Neural progenitor cell (in vitro differentiated cells): Measurements from ENCODE around the gene MYBPH. TPM values are rescaled to one million over a fixed set of nuclear protein-coding genes. Genes with fewer than 3 reads are reported as not detected.

Source experiments
- DNase-seq: peaks from one replicate; pipeline ENCODE4 v3.0.0-alpha.2; 2016; ENCODE audit warnings: low spot score
- H2AFZ ChIP-seq: fragments of 200-600 bp; sonication (generic); replicated peaks from 2 replicates; pipeline ENCODE4 v1.6.1; 2016; ENCODE audit warnings: antibody characterized with exemption
- H3F3A ChIP-seq: fragments of 200-600 bp; sonication (generic); 2 replicates; pipeline ENCODE4 v1.6.1; 2016; ENCODE audit warnings: antibody characterized with exemption, low read depth
- H3K27ac ChIP-seq: fragments of 200-600 bp; sonication (generic); 2 replicates; pipeline ENCODE4 v1.5.1; 2016; ENCODE audit warnings: mild to moderate bottlenecking
- H3K27me3 ChIP-seq: fragments of 200-600 bp; sonication (generic); 2 replicates; pipeline ENCODE4 v1.6.1; 2016; ENCODE audit warnings: mild to moderate bottlenecking, moderate library complexity
- H3K36me3 ChIP-seq: fragments of 200-600 bp; sonication (generic); 2 replicates; pipeline ENCODE4 v1.5.1; 2016
- H3K4me1 ChIP-seq: fragments of 200-600 bp; sonication (generic); 2 replicates; pipeline ENCODE4 v1.6.1; 2016; ENCODE audit warnings: mixed run types
- H3K4me2 ChIP-seq: fragments of 200-600 bp; sonication (generic); 2 replicates; pipeline ENCODE4 v1.6.1; 2016
- H3K4me3 ChIP-seq: fragments of 200-600 bp; sonication (generic); 2 replicates; pipeline ENCODE4 v1.5.1; 2016
- H3K79me2 ChIP-seq: fragments of 200-600 bp; sonication (generic); 2 replicates; pipeline ENCODE4 v1.6.1; 2016; ENCODE audit warnings: low read depth
- H3K9ac ChIP-seq: fragments of 200-600 bp; sonication (generic); 2 replicates; pipeline ENCODE4 v1.6.1; 2016
- H3K9me3 ChIP-seq: fragments of 200-600 bp; sonication (generic); 2 replicates; pipeline ENCODE4 v1.5.1; 2016; ENCODE audit warnings: low read depth
- H4K20me1 ChIP-seq: fragments of 200-600 bp; sonication (generic); 2 replicates; pipeline ENCODE4 v1.6.1; 2016; ENCODE audit warnings: low read depth
- H3K27ac Mint-ChIP-seq: 3 replicates; pipeline ENCODE4 v1.8.0; 2021; ENCODE audit warnings: mixed read lengths
- H3K27me3 Mint-ChIP-seq: 2 replicates; pipeline ENCODE4 v1.8.0; 2022; ENCODE audit warnings: low read depth, mild to moderate bottlenecking, inconsistent platforms, moderate library complexity, mixed read lengths; ENCODE audit not compliant: insufficient read depth
- H3K36me3 Mint-ChIP-seq: 3 replicates; pipeline ENCODE4 v1.8.0; 2021; ENCODE audit warnings: mixed read lengths
- H3K4me1 Mint-ChIP-seq: 3 replicates; pipeline ENCODE4 v1.8.0; 2021; ENCODE audit warnings: mixed read lengths
- H3K4me3 Mint-ChIP-seq: 3 replicates; pipeline ENCODE4 v1.8.0; 2021; ENCODE audit warnings: mild to moderate bottlenecking, moderate library complexity, mixed read lengths
- H3K9me3 Mint-ChIP-seq: 3 replicates; pipeline ENCODE4 v1.8.0; 2020; ENCODE audit warnings: mixed read lengths
- EZH2 ChIP-seq: fragments of 200-600 bp; sonication (generic); IDR thresholded peaks from 2 replicates; pipeline ENCODE4 v1.6.1; 2017; ENCODE audit warnings: antibody characterized with exemption, mild to moderate bottlenecking, moderate library complexity
- EZH2phosphoT487 ChIP-seq: fragments of 200-600 bp; sonication (generic); IDR thresholded peaks from 2 replicates; pipeline ENCODE4 v1.6.1; 2017; ENCODE audit warnings: antibody characterized with exemption
- total RNA-seq: library from RNA; depleted of rRNA; stranded (reverse); fragments of >200 nt; gene quantifications from 2 replicates; pipeline ENCODE4 v1.2.3, GENCODE V29; 2015; ENCODE audit warnings: low replicate concordance
- TF ChIP-seq, protein P1 (sequence below): fragments of 200-600 bp; sonication (generic); IDR thresholded peaks from 2 replicates; pipeline ENCODE4 v1.5.1; 2017; ENCODE audit warnings: antibody characterized with exemption, mild to moderate bottlenecking

The MYBPH gene
- total RNA-seq, 1 donor from 2014 or later = not detected

DNA sequence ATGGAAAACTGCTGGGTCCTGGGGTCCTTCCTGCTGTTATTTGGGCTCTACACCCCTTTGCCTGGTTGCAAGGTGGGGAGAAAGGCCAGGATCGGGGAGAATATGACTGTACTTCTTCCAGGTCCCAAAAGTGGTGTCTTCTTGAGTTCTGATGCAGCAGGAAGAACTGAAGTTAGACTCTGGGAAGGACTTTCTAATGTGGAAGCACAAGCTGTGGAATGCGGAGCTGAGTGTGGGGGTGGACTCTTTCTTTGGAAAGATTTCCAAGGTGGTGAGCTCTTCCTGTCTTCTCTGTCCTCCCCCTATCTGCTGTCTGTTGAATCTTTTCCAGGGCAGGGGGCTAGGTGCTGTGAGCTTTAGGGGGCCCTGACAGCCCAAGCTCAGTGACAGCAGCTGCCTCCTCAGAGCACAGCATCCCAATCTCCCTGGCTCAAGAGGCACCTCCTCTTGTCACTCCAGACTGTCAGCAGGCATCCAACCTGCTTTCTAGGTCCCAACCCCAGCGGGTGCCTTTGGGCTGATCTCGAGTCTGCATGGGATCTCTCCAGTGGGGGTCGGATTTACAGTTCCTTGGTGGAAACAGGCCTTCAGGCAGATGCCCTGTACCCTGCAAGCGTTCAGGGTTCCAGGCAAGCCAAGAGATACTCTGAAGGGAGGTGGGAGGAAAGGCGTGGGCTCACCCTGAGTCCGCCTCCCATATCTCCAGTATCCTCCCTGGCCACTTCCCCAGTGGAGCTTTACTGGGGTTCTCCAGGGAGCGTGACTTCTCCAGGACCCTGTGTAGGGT lies 24.9 kb downstream of the MYBPH start:
- Histone ChIP-seq H2AFZ (no peak overlapping the region), H3F3A (peaks cover 29% of the 10 kb centered on the region), H3K4me2 (no peak overlapping the region), H3K9me3 (no peaks in the 10 kb centered on the region), H3K27ac (no peak overlapping the region), H3K4me1 (peaks cover 63% of the 10 kb centered on the region), H3K9ac (no peak overlapping the region), H4K20me1 (no peaks in the 10 kb centered on the region), H3K79me2 (no peaks in the 10 kb centered on the region), H3K27me3 (no peaks in the 10 kb centered on the region), H3K36me3 (no peaks in the 10 kb centered on the region), H3K4me3 (no peak overlapping the region)
- Mint-ChIP-seq H3K4me1 (peaks cover 73% of the 10 kb centered on the region), H3K27me3 (peaks cover 6% of the 10 kb centered on the region), H3K4me3 (no peak overlapping the region), H3K9me3 (no peaks in the 10 kb centered on the region), H3K36me3 (peaks cover 2% of the 10 kb centered on the region), H3K27ac (no peak overlapping the region)
- TF ChIP-seq EZH2 = no peak
- no peak for TF ChIP-seq EZH2phosphoT487
- TF ChIP-seq, protein P1, sequence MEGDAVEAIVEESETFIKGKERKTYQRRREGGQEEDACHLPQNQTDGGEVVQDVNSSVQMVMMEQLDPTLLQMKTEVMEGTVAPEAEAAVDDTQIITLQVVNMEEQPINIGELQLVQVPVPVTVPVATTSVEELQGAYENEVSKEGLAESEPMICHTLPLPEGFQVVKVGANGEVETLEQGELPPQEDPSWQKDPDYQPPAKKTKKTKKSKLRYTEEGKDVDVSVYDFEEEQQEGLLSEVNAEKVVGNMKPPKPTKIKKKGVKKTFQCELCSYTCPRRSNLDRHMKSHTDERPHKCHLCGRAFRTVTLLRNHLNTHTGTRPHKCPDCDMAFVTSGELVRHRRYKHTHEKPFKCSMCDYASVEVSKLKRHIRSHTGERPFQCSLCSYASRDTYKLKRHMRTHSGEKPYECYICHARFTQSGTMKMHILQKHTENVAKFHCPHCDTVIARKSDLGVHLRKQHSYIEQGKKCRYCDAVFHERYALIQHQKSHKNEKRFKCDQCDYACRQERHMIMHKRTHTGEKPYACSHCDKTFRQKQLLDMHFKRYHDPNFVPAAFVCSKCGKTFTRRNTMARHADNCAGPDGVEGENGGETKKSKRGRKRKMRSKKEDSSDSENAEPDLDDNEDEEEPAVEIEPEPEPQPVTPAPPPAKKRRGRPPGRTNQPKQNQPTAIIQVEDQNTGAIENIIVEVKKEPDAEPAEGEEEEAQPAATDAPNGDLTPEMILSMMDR = no peak
- DNase-seq = no peak

DNA sequence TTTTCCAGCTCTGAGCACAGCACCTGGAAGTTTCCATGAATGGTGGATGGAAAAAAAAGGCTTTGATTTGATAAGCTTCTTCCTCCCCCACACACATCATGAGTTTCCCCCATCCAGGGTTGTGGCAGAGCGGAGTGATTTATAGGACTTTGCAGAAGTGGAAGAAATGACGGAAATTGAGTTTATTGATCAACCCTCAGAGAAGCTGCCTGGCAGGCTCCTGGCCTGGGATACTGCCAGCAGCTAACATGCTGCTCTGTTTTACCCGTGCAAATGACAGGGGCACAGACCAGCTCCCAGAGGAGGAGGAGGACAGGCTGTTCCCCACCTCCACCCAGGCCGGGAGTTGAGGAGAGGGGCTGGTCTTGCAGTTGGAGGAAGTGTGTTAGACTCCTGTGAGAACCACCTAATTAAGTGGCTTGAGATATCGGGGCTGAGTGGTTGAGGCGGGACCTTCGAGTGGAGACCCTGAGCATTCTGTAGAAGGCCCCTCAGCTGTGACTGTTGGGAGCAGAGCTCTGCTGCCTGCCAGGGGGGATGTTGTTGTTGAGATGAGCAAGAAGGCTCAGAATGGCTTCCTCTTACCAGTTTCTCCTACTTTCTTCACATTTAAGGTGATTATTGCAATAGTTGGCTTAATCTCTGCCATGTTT lies 26.3 kb downstream of the MYBPH start:
- TF ChIP-seq EZH2 = no peak
- TF ChIP-seq, protein P1 = no peak
- TF ChIP-seq EZH2phosphoT487 = no peak
- peaks cover 29% of the 10 kb centered on the region for H3F3A ChIP-seq
- H3K36me3 Mint-ChIP-seq = peaks cover 2% of the 10 kb centered on the region
- H3K79me2 ChIP-seq = no peaks in the 10 kb centered on the region
- no peak overlapping the region for H3K27ac ChIP-seq
- H3K4me1 Mint-ChIP-seq = peaks cover 86% of the 10 kb centered on the region
- no peaks in the 10 kb centered on the region for H3K27me3 ChIP-seq
- H3K27ac Mint-ChIP-seq = peak overlapping the region; percentile 89
- H3K27me3 Mint-ChIP-seq = peaks cover 6% of the 10 kb centered on the region
- H3K36me3 ChIP-seq = no peaks in the 10 kb centered on the region
- no peak overlapping the region for H2AFZ ChIP-seq
- H3K9me3 Mint-ChIP-seq = no peaks in the 10 kb centered on the region
- no peak overlapping the region for H3K4me3 ChIP-seq
- no peaks in the 10 kb centered on the region for H3K9me3 ChIP-seq
- H4K20me1 ChIP-seq = no peaks in the 10 kb centered on the region
- peaks cover 55% of the 10 kb centered on the region for H3K4me1 ChIP-seq
- DNase-seq = no peak
- H3K4me2 ChIP-seq = no peak overlapping the region
- no peak overlapping the region for H3K9ac ChIP-seq
- H3K4me3 Mint-ChIP-seq = peak overlapping the region; percentile 18

DNA sequence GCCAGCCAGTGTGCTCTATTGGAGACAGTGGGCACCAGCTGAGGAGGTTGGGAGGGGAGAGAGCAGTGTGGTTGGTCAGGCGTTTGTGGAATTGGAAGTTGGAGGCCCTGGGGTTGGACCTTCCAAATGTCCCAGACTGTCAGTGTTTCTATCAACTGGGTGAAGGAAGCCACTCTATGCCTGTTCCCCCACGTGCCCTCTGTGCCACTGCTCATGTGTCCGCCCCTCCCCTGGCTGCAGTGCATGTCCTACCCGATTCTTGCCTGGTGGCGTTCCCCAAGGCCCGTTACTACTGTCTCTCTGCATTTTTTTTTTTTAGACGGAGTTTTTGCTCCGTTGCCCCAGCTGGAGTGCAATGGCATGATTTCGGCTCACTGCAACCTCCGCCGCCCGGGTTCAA lies 27.0 kb downstream of the MYBPH start:
- no peaks in the 10 kb centered on the region for H3K79me2 ChIP-seq
- H3K27me3 Mint-ChIP-seq = peaks cover 6% of the 10 kb centered on the region
- H3K9ac ChIP-seq = no peak overlapping the region
- TF ChIP-seq EZH2 (no peak), EZH2phosphoT487 (no peak)
- TF ChIP-seq, protein P1 = no peak
- no peaks in the 10 kb centered on the region for H4K20me1 ChIP-seq
- H3K9me3 ChIP-seq = no peaks in the 10 kb centered on the region
- peaks cover 2% of the 10 kb centered on the region for H3K36me3 Mint-ChIP-seq
- peaks cover 48% of the 10 kb centered on the region for H3K4me1 ChIP-seq
- no peaks in the 10 kb centered on the region for H3K9me3 Mint-ChIP-seq
- no peak for DNase-seq
- H3K36me3 ChIP-seq = no peaks in the 10 kb centered on the region
- peak overlapping the region; percentile 25 for H3K27ac Mint-ChIP-seq
- H3K4me1 Mint-ChIP-seq = peaks cover 84% of the 10 kb centered on the region
- no peak overlapping the region for H3K4me3 Mint-ChIP-seq
- no peak overlapping the region for H3K4me2 ChIP-seq
- H2AFZ ChIP-seq = no peak overlapping the region
- H3K27ac ChIP-seq = no peak overlapping the region
- peaks cover 26% of the 10 kb centered on the region for H3F3A ChIP-seq
- H3K4me3 ChIP-seq = no peak overlapping the region
- H3K27me3 ChIP-seq = no peaks in the 10 kb centered on the region
